Measurements from ENCODE around the gene TMPRSS7.

- no peak for TF ChIP-seq CTCF (IDR thresholded peaks at IDR 0.05)
- no peak for TF ChIP-seq POLR2A (IDR thresholded peaks at IDR 0.05)
Measured at GRCh38 chr3:112124907-112125607, 90.5 kb downstream of the TMPRSS7 start.

Data from body of pancreas (tissue), 4 donors.